MM.1S (cell line): Measurements from ENCODE around the gene APBB1IP.

Experiments
- DNase-seq: peaks from one replicate; pipeline ENCODE4 v3.0.0-alpha.2; 2015
- H2AFZ ChIP-seq: fragments of 300-600 bp; sonication (generic); 2 replicates; pipeline ENCODE4 v1.6.0; 2016; ENCODE audit warnings: antibody characterized with exemption, low read length
- H3F3A ChIP-seq: fragments of 300-600 bp; sonication (generic); 2 replicates; pipeline ENCODE4 v1.6.1; 2016; ENCODE audit warnings: mild to moderate bottlenecking, antibody characterized with exemption, low read length, moderate library complexity, mixed read lengths; ENCODE audit not compliant: insufficient read depth
- H3K27ac ChIP-seq: fragments of 300-600 bp; sonication (generic); 2 replicates; pipeline ENCODE4 v1.5.1; 2016; ENCODE audit warnings: mild to moderate bottlenecking, low read length
- H3K27me3 ChIP-seq: fragments of 300-600 bp; sonication (generic); replicated peaks from 2 replicates; pipeline ENCODE4 v1.6.0; 2016; ENCODE audit warnings: low read length; ENCODE audit not compliant: insufficient read depth
- H3K36me3 ChIP-seq: fragments of 300-600 bp; sonication (generic); replicated peaks from 2 replicates; pipeline ENCODE4 v1.6.1; 2016; ENCODE audit warnings: mild to moderate bottlenecking, low read length, mixed read lengths; ENCODE audit not compliant: insufficient read depth
- H3K4me1 ChIP-seq: fragments of 300-600 bp; sonication (generic); 2 replicates; pipeline ENCODE4 v1.6.1; 2016; ENCODE audit warnings: low read length, mixed read lengths
- H3K4me2 ChIP-seq: fragments of 300-600 bp; sonication (generic); 2 replicates; pipeline ENCODE4 v1.6.0; 2016; ENCODE audit warnings: low read depth, low read length
- H3K4me3 ChIP-seq: fragments of 300-600 bp; sonication (generic); 2 replicates; pipeline ENCODE4 v1.5.1; 2016; ENCODE audit warnings: low read length, mixed read lengths
- H3K79me2 ChIP-seq: fragments of 300-600 bp; sonication (generic); 2 replicates; pipeline ENCODE4 v1.6.1; 2016; ENCODE audit warnings: mixed run types, low read length, mixed read lengths
- H3K9ac ChIP-seq: fragments of 300-600 bp; sonication (generic); 2 replicates; pipeline ENCODE4 v1.6.1; 2016; ENCODE audit warnings: low read length, mixed read lengths
- H3K9me2 ChIP-seq: fragments of 300-600 bp; sonication (generic); replicated peaks from 2 replicates; pipeline ENCODE4 v1.6.1; 2016; ENCODE audit warnings: mild to moderate bottlenecking, low read length, mixed read lengths; ENCODE audit not compliant: insufficient read depth
- H3K9me3 ChIP-seq: fragments of 300-600 bp; sonication (generic); replicated peaks from 2 replicates; pipeline ENCODE4 v1.6.1; 2016; ENCODE audit warnings: mild to moderate bottlenecking, low read length, mixed read lengths; ENCODE audit not compliant: insufficient read depth
- H4K20me1 ChIP-seq: fragments of 300-600 bp; sonication (generic); 2 replicates; pipeline ENCODE4 v1.6.1; 2016; ENCODE audit warnings: mild to moderate bottlenecking, low read length, moderate library complexity, mixed read lengths; ENCODE audit not compliant: insufficient read depth
- CTCF ChIP-seq: fragments of 300-600 bp; sonication (generic); IDR thresholded peaks from 2 replicates; pipeline ENCODE4 v1.5.1; 2016; ENCODE audit warnings: antibody characterized with exemption, low read length, mixed read lengths
- EZH2 ChIP-seq: fragments of 300-600 bp; sonication (generic); optimal IDR thresholded peaks from 2 replicates; pipeline ENCODE3; 2017; ENCODE audit warnings: low read depth, mild to moderate bottlenecking, antibody characterized with exemption, low read length, mixed read lengths
- EZH2phosphoT487 ChIP-seq: fragments of 300-600 bp; sonication (generic); IDR thresholded peaks from 2 replicates; pipeline ENCODE4 v1.6.1; 2018; ENCODE audit warnings: antibody characterized with exemption, low read length

Gene APBB1IP

GRCh38 chr10:26407406-26407969 lies 30.7 kb upstream of the APBB1IP start:
- no peak overlapping the region for H3K27ac ChIP-seq
- H2AFZ ChIP-seq, result no peak overlapping the region
- DNase-seq, result no peak
- no peaks in the 10 kb centered on the region for H3K27me3 ChIP-seq
- no peaks in the 10 kb centered on the region for H3K4me1 ChIP-seq
- no peaks in the 10 kb centered on the region for H3K9me3 ChIP-seq
- H3K4me2 ChIP-seq, result no peak overlapping the region
- H3K4me3 ChIP-seq, result no peak overlapping the region
- H3K79me2 ChIP-seq, result no peaks in the 10 kb centered on the region
- TF ChIP-seq EZH2, result no peak
- TF ChIP-seq EZH2phosphoT487, result no peak
- TF ChIP-seq CTCF, result no peak
- no peak overlapping the region for H3K9ac ChIP-seq
- H3F3A ChIP-seq, result no peaks in the 10 kb centered on the region
- no peaks in the 10 kb centered on the region for H3K9me2 ChIP-seq
- no peaks in the 10 kb centered on the region for H3K36me3 ChIP-seq
- no peaks in the 10 kb centered on the region for H4K20me1 ChIP-seq

GRCh38 chr10:26408858-26409494 lies 29.2 kb upstream of the APBB1IP start:
- no peaks in the 10 kb centered on the region for H4K20me1 ChIP-seq
- TF ChIP-seq EZH2 (no peak), EZH2phosphoT487 (no peak), CTCF (no peak)
- no peaks in the 10 kb centered on the region for H3K27me3 ChIP-seq
- no peaks in the 10 kb centered on the region for H3K79me2 ChIP-seq
- no peaks in the 10 kb centered on the region for H3K4me1 ChIP-seq
- H3K27ac ChIP-seq, result no peak overlapping the region
- no peaks in the 10 kb centered on the region for H3K36me3 ChIP-seq
- no peak overlapping the region for H2AFZ ChIP-seq
- H3K9ac ChIP-seq, result no peak overlapping the region
- no peaks in the 10 kb centered on the region for H3K9me3 ChIP-seq
- H3F3A ChIP-seq, result no peaks in the 10 kb centered on the region
- no peak overlapping the region for H3K4me2 ChIP-seq
- H3K9me2 ChIP-seq, result no peaks in the 10 kb centered on the region
- H3K4me3 ChIP-seq, result no peak overlapping the region
- no peak for DNase-seq

- Histone ChIP-seq H3F3A (no peaks in the 10 kb centered on the region), H2AFZ (no peak overlapping the region), H3K9me2 (no peaks in the 10 kb centered on the region), H3K4me3 (no peak overlapping the region), H3K4me2 (no peak overlapping the region), H3K9me3 (no peaks in the 10 kb centered on the region), H3K79me2 (no peaks in the 10 kb centered on the region), H3K36me3 (no peaks in the 10 kb centered on the region), H3K27me3 (no peaks in the 10 kb centered on the region), H4K20me1 (no peaks in the 10 kb centered on the region), H3K27ac (no peak overlapping the region), H3K9ac (no peak overlapping the region), H3K4me1 (no peaks in the 10 kb centered on the region)
- TF ChIP-seq CTCF (no peak), EZH2 (no peak), EZH2phosphoT487 (no peak)
- no peak for DNase-seq
Measured at GRCh38 chr10:26410356-26410755, 27.8 kb upstream of the APBB1IP start.
